GM23338 (cell line): ENCODE results near the gene TBCD. TPM values are rescaled to one million over a fixed set of nuclear protein-coding genes. Genes with fewer than 3 reads are reported as not detected.

Source experiments
- ATAC-seq: fragments of 200-7000 bp; cut with Tn5 transposase; 3 replicates; pipeline ENCODE4 v1.9.1; 2020
- DNase-seq: peaks from one replicate; pipeline ENCODE4 v3.0.0-alpha.2; 2015; ENCODE audit warnings: low spot score
- H2AFZ ChIP-seq: fragments of 200-600 bp; sonication (generic); 2 replicates; pipeline ENCODE4 v1.8.0; 2016; ENCODE audit warnings: antibody characterized with exemption, mild to moderate bottlenecking, moderate library complexity
- H3F3A ChIP-seq: fragments of 200-600 bp; sonication (generic); replicated peaks from 2 replicates; pipeline ENCODE4 v1.8.0; 2017; ENCODE audit warnings: antibody characterized with exemption, mixed run types, low read depth
- H3K27ac ChIP-seq: fragments of 200-600 bp; sonication (generic); 2 replicates; pipeline ENCODE4 v1.6.1; 2016; ENCODE audit warnings: low read depth
- H3K27me3 ChIP-seq: fragments of 200-600 bp; sonication (generic); 2 replicates; pipeline ENCODE4 v1.8.0; 2016; ENCODE audit warnings: mild to moderate bottlenecking, mixed run types, moderate library complexity; ENCODE audit not compliant: insufficient read depth
- H3K36me3 ChIP-seq: fragments of 200-600 bp; sonication (generic); 2 replicates; pipeline ENCODE4 v1.8.0; 2016; ENCODE audit warnings: mild to moderate bottlenecking; ENCODE audit not compliant: insufficient read depth
- H3K4me1 ChIP-seq: fragments of 200-600 bp; sonication (generic); 2 replicates; pipeline ENCODE4 v1.8.0; 2016; ENCODE audit warnings: mild to moderate bottlenecking, moderate library complexity; ENCODE audit not compliant: insufficient read depth
- H3K4me2 ChIP-seq: fragments of 200-600 bp; sonication (generic); 2 replicates; pipeline ENCODE4 v1.7.1; 2017; ENCODE audit warnings: mixed run types
- H3K4me3 ChIP-seq: fragments of 200-600 bp; sonication (generic); 2 replicates; pipeline ENCODE4 v1.6.1; 2016; ENCODE audit warnings: mixed run types
- H3K79me2 ChIP-seq: fragments of 200-600 bp; sonication (generic); replicated peaks from 2 replicates; pipeline ENCODE4 v1.8.0; 2017; ENCODE audit warnings: mild to moderate bottlenecking; ENCODE audit not compliant: insufficient read depth
- H3K9me2 ChIP-seq: fragments of 200-600 bp; sonication (generic); 2 replicates; pipeline ENCODE4 v1.8.0; 2017; ENCODE audit not compliant: insufficient read depth
- H4K20me1 ChIP-seq: fragments of 200-600 bp; sonication (generic); replicated peaks from 2 replicates; pipeline ENCODE4 v1.8.0; 2017; ENCODE audit warnings: mild to moderate bottlenecking; ENCODE audit not compliant: insufficient read depth
- H3K27ac Mint-ChIP-seq: 2 replicates; pipeline ENCODE4 v1.8.0; 2020; ENCODE audit warnings: inconsistent platforms, mild to moderate bottlenecking, moderate library complexity, mixed read lengths
- H3K27me3 Mint-ChIP-seq: 3 replicates; pipeline ENCODE4 v1.8.0; 2022; ENCODE audit warnings: low read depth, mild to moderate bottlenecking, moderate library complexity, mixed read lengths, inconsistent platforms; ENCODE audit not compliant: insufficient read depth, poor library complexity
- H3K36me3 Mint-ChIP-seq: 3 replicates; pipeline ENCODE4 v1.8.0; 2021; ENCODE audit warnings: low read depth, mild to moderate bottlenecking, inconsistent platforms, moderate library complexity, mixed read lengths
- H3K4me1 Mint-ChIP-seq: 3 replicates; pipeline ENCODE4 v1.8.0; 2020; ENCODE audit warnings: mild to moderate bottlenecking, inconsistent platforms, mixed read lengths
- H3K4me3 Mint-ChIP-seq: 3 replicates; pipeline ENCODE4 v1.8.0; 2021; ENCODE audit warnings: moderate library complexity, mild to moderate bottlenecking, inconsistent platforms, mixed read lengths
- H3K9me3 Mint-ChIP-seq: 3 replicates; pipeline ENCODE4 v1.8.0; 2020; ENCODE audit warnings: moderate library complexity, mild to moderate bottlenecking, inconsistent platforms, mixed read lengths
- CTCF ChIP-seq, 2 experiments: fragments of 200-600 bp in 1 of 2; sonication (generic) in 1 of 2; conservative IDR thresholded peaks; 2 replicates each; pipeline versions ENCODE4 v1.5.1 to v1.6.1; 2016 to 2017; ENCODE audit warnings: antibody characterized with exemption in 2 of 2, low read depth in 2 of 2, mild to moderate bottlenecking in 2 of 2, moderate library complexity in 1 of 2
- ETS1 ChIP-seq: IDR thresholded peaks from 2 replicates; pipeline ENCODE4 v1.6.1; 2016; ENCODE audit warnings: antibody characterized with exemption
- EZH2 ChIP-seq: fragments of 200-600 bp; sonication (generic); IDR thresholded peaks from one replicate; pipeline ENCODE4 v1.8.0; 2017; ENCODE audit warnings: antibody characterized with exemption, mild to moderate bottlenecking, low read depth; ENCODE audit not compliant: unreplicated experiment
- EZH2phosphoT487 ChIP-seq: fragments of 200-600 bp; sonication (generic); IDR thresholded peaks from one replicate; pipeline ENCODE4 v1.8.1; 2018; ENCODE audit warnings: antibody characterized with exemption; ENCODE audit not compliant: unreplicated experiment
- NANOG ChIP-seq: IDR thresholded peaks from 2 replicates; pipeline ENCODE4 v1.6.1; 2016; ENCODE audit warnings: antibody characterized with exemption, borderline replicate concordance
- POLR2AphosphoS5 ChIP-seq: IDR thresholded peaks from 2 replicates; pipeline ENCODE4 v1.6.1; 2016; ENCODE audit warnings: antibody characterized with exemption, low read depth
- STAT1 ChIP-seq: IDR thresholded peaks from one replicate; pipeline ENCODE4 v1.6.1; 2016; ENCODE audit warnings: antibody characterized with exemption; ENCODE audit not compliant: unreplicated experiment
- ZNF114 ChIP-seq: fragments of 250-450 bp; sonication (Bioruptor Pico); IDR thresholded peaks from 2 replicates; pipeline ENCODE4 v1.5.0; 2020; ENCODE audit warnings: mild to moderate bottlenecking, moderate library complexity
- ZNF331 ChIP-seq: fragments of 250-450 bp; sonication (Bioruptor Pico); IDR thresholded peaks from 2 replicates; pipeline ENCODE4 v1.5.0; 2020; ENCODE audit warnings: low read depth, mild to moderate bottlenecking, moderate library complexity
- polyA plus RNA-seq: library from polyadenylated mRNA; unstranded; fragments of >200 nt; fragmentation: Nextera tagmentation; extraction: Ambion mirVana; gene quantifications from 2 replicates; pipeline ENCODE4 v1.2.1, GENCODE V29; 2016
- total RNA-seq: library from RNA; depleted of rRNA; stranded (reverse); fragments of >200 nt; shearing (Covaris generic); gene quantifications from 2 replicates; pipeline ENCODE4 v1.2.3, GENCODE V29; 2014

Gene TBCD
- total and polyA plus RNA-seq, 2 experiments from 2014 or later = 75.0 to 116 TPM

- Histone ChIP-seq H3K27me3 (no peaks in the 10 kb centered on the region), H3K4me2 (no peak overlapping the region), H3F3A (no peaks in the 10 kb centered on the region; the same call in 1 of the 2 replicates), H4K20me1 (peaks cover 17% of the 10 kb centered on the region), H3K4me3 (no peak overlapping the region), H2AFZ (no peak overlapping the region), H3K79me2 (peaks cover 44% of the 10 kb centered on the region), H3K27ac (no peak overlapping the region), H3K36me3 (peaks cover 16% of the 10 kb centered on the region; the same call in 1 of the 2 replicates), H3K9me2 (no peaks in the 10 kb centered on the region), H3K4me1 (no peaks in the 10 kb centered on the region; the same call in 1 of the 2 replicates)
- DNase-seq = no peak
- no peak overlapping the region for H3K27ac Mint-ChIP-seq
- peak; percentile 22; the same call in 2 of the 3 replicates for ATAC-seq
- H3K4me1 Mint-ChIP-seq = peaks cover 10% of the 10 kb centered on the region
- peaks cover 4% of the 10 kb centered on the region; the same call in 2 of the 3 replicates for H3K9me3 Mint-ChIP-seq
- no peak for TF ChIP-seq EZH2phosphoT487
- TF ChIP-seq EZH2 = no peak
- TF ChIP-seq ZNF331 (CRISPR knock-in tag) = no peak
- TF ChIP-seq CTCF (conservative IDR thresholded peaks at IDR 0.05; ENCODE audit: low read depth in 2 of 2) = no peak
- TF ChIP-seq POLR2AphosphoS5 = no peak
- TF ChIP-seq NANOG = no peak
- TF ChIP-seq ETS1 = no peak
- TF ChIP-seq STAT1 = no peak
- H3K27me3 Mint-ChIP-seq = peaks cover 20% of the 10 kb centered on the region
- H3K36me3 Mint-ChIP-seq = peaks cover 48% of the 10 kb centered on the region
- H3K4me3 Mint-ChIP-seq = no peak overlapping the region
Measured at GRCh38 chr17:82780971-82781893, 29.4 kb downstream of the TBCD start.

DNA sequence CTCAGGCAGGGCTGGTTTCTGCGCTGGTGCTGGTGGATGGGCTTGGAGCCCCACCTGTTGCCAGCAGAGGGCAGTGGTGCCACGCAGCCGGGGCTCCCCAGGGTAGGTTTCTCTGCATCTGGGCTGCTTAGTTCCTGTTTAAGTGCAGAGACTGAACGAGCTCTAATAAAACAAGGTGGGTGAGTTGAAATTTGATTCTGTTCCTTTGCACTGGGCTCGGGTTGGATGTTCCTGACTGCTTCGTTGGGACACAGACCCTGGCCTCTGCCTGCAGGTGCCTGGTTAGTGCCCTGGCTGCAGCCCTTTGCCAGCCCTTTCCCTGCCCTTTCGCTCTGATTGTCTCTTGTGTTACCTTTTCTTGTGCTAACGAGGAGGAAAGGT lies 30.0 kb downstream of the TBCD start:
- Mint-ChIP-seq H3K36me3 (peaks cover 47% of the 10 kb centered on the region), H3K27me3 (peaks cover 20% of the 10 kb centered on the region), H3K4me1 (peaks cover 10% of the 10 kb centered on the region), H3K4me3 (no peak overlapping the region), H3K27ac (no peak overlapping the region), H3K9me3 (peaks cover 4% of the 10 kb centered on the region; the same call in 2 of the 3 replicates)
- Histone ChIP-seq H3K27ac (no peak overlapping the region), H3K36me3 (peaks cover 11% of the 10 kb centered on the region; the same call in 1 of the 2 replicates), H3K79me2 (peaks cover 40% of the 10 kb centered on the region), H4K20me1 (peaks cover 11% of the 10 kb centered on the region), H3K4me1 (no peaks in the 10 kb centered on the region; the same call in 1 of the 2 replicates), H3K9me2 (no peaks in the 10 kb centered on the region), H2AFZ (no peak overlapping the region), H3K4me3 (no peak overlapping the region), H3K27me3 (no peaks in the 10 kb centered on the region), H3K4me2 (no peak overlapping the region), H3F3A (no peaks in the 10 kb centered on the region; the same call in 1 of the 2 replicates)
- peak; percentile 82 for DNase-seq
- ATAC-seq = peak; percentile 98
- TF ChIP-seq ZNF114 (CRISPR knock-in tag) = no peak
- TF ChIP-seq CTCF (conservative IDR thresholded peaks at IDR 0.05; ENCODE audit: low read depth in 2 of 2) = peak; percentile 86 to 88
